Neural crest cell (in vitro differentiated cells): Measurements from ENCODE around the gene GMDS. TPM values are rescaled to one million over a fixed set of nuclear protein-coding genes. Genes with fewer than 3 reads are reported as not detected.

Experiments
- DNase-seq: peaks from one replicate; pipeline ENCODE4 v3.0.0; 2021; ENCODE audit warnings: low read depth, mixed read lengths, low spot score
- H3K27ac Mint-ChIP-seq: one replicate; pipeline ENCODE4 v1.8.0; 2021; ENCODE audit warnings: mild to moderate bottlenecking, mixed read lengths; ENCODE audit not compliant: unreplicated experiment
- H3K27me3 Mint-ChIP-seq: 2 replicates; pipeline ENCODE4 v1.8.0; 2021; ENCODE audit warnings: low read depth, mild to moderate bottlenecking, mixed read lengths
- H3K36me3 Mint-ChIP-seq: 2 replicates; pipeline ENCODE4 v1.8.0; 2021; ENCODE audit warnings: low read depth, mild to moderate bottlenecking, mixed read lengths
- H3K4me1 Mint-ChIP-seq: 2 replicates; pipeline ENCODE4 v1.8.0; 2021; ENCODE audit warnings: mixed read lengths
- H3K4me3 Mint-ChIP-seq: one replicate; pipeline ENCODE4 v1.8.0; 2021; ENCODE audit warnings: mild to moderate bottlenecking, mixed read lengths
- H3K9me3 Mint-ChIP-seq: 2 replicates; pipeline ENCODE4 v1.8.0; 2021; ENCODE audit warnings: mixed read lengths
- CTCF ChIP-seq: fragments of 200-600 bp; sonication (generic); conservative IDR thresholded peaks from 2 replicates; pipeline ENCODE4 v1.5.0; 2021; ENCODE audit warnings: antibody characterized with exemption, mild to moderate bottlenecking
- total RNA-seq: library from RNA; stranded (reverse); gene quantifications from 2 replicates; pipeline ENCODE4 v1.2.1, GENCODE V29; 2021

GMDS gene
- total RNA-seq, 1 donor from 2014 or later: 16.1 TPM

- Mint-ChIP-seq H3K27ac (no peak overlapping the region), H3K27me3 (peaks cover 73% of the 10 kb centered on the region), H3K9me3 (no peaks in the 10 kb centered on the region), H3K36me3 (no peaks in the 10 kb centered on the region), H3K4me3 (peak overlapping the region; percentile 79), H3K4me1 (peaks cover 31% of the 10 kb centered on the region)
- TF ChIP-seq CTCF: peak; percentile 99
- DNase-seq: peak; percentile 82
Measured at GRCh38 chr6:1604158-1605003, 641.0 kb downstream of the GMDS start.

- Mint-ChIP-seq H3K36me3 (no peaks in the 10 kb centered on the region), H3K27ac (no peak overlapping the region), H3K27me3 (peaks cover 69% of the 10 kb centered on the region), H3K9me3 (no peaks in the 10 kb centered on the region), H3K4me1 (peaks cover 31% of the 10 kb centered on the region), H3K4me3 (peak overlapping the region; percentile 79)
- TF ChIP-seq CTCF: no peak
- no peak for DNase-seq
Measured at GRCh38 chr6:1603708-1604107, 641.7 kb downstream of the GMDS start.

GRCh38 chr6:1602049-1602713 lies 643.2 kb downstream of the GMDS start:
- H3K27ac Mint-ChIP-seq: no peak overlapping the region
- peak overlapping the region; percentile 12 for H3K4me3 Mint-ChIP-seq

GRCh38 chr6:1601158-1602048 lies 644.0 kb downstream of the GMDS start:
- no peak for TF ChIP-seq CTCF
- no peaks in the 10 kb centered on the region for H3K9me3 Mint-ChIP-seq
- no peaks in the 10 kb centered on the region for H3K36me3 Mint-ChIP-seq
- no peak for DNase-seq
- H3K4me3 Mint-ChIP-seq: no peak overlapping the region
- H3K27ac Mint-ChIP-seq: no peak overlapping the region
- H3K27me3 Mint-ChIP-seq: peaks cover 54% of the 10 kb centered on the region
- peaks cover 29% of the 10 kb centered on the region for H3K4me1 Mint-ChIP-seq

More at GRCh38 chr6:1602049-1602713, 643.2 kb downstream of the GMDS start:
- no peak for DNase-seq
- peaks cover 60% of the 10 kb centered on the region for H3K27me3 Mint-ChIP-seq
- no peak for TF ChIP-seq CTCF
- H3K4me1 Mint-ChIP-seq: peaks cover 24% of the 10 kb centered on the region
- H3K36me3 Mint-ChIP-seq: no peaks in the 10 kb centered on the region
- H3K9me3 Mint-ChIP-seq: no peaks in the 10 kb centered on the region

- Mint-ChIP-seq H3K4me1 (peaks cover 29% of the 10 kb centered on the region), H3K27me3 (peaks cover 54% of the 10 kb centered on the region), H3K27ac (no peak overlapping the region), H3K36me3 (no peaks in the 10 kb centered on the region), H3K4me3 (no peak overlapping the region), H3K9me3 (no peaks in the 10 kb centered on the region)
- DNase-seq: no peak
- no peak for TF ChIP-seq CTCF
Measured at GRCh38 chr6:1600764-1601157, 644.6 kb downstream of the GMDS start.
